GM12878 (cell line): ENCODE data around the gene IDH3A. TPM values are rescaled to one million over a fixed set of nuclear protein-coding genes. Genes with fewer than 3 reads are reported as not detected.

ENCODE experiments used
- ATAC-seq: fragments of 200-7000 bp; cut with Tn5 transposase; 3 replicates; pipeline ENCODE4 v1.9.1; 2020; ENCODE audit warnings: mild to moderate bottlenecking, moderate library complexity
- BruUV-seq: library from RNA; stranded (reverse); fragments of 400-500 nt; replicated peaks from 2 replicates; lab custom pipeline; 2021; lab: Mats Ljungman, UMichigan
- CTCF ChIA-PET: fragments of 300-600 bp; sonication (Branson Sonifier 250); formaldehyde crosslinking; extraction: SDS; loops from one replicate; lab custom pipeline; 2021; ENCODE audit warnings: inconsistent platforms; lab: Yijun Ruan, JAX
- POLR2A ChIA-PET: fragments of 350-600 bp; formaldehyde crosslinking; extraction: SDS; loops from one replicate; lab custom pipeline; 2021; ENCODE audit warnings: inconsistent platforms; lab: Charles Lee
- RAD21 ChIA-PET: fragments of 300-600 bp; sonication (Branson Sonifier 250); formaldehyde crosslinking; loops from one replicate; lab custom pipeline; 2023; ENCODE audit warnings: antibody characterized with exemption; ENCODE audit not compliant: unreplicated experiment; lab: Charles Lee
- SMC1A ChIA-PET: fragments of 300-600 bp; sonication (Branson Sonifier 250); formaldehyde crosslinking; loops from one replicate; lab custom pipeline; 2023; ENCODE audit not compliant: unreplicated experiment, uncharacterized antibody; lab: Charles Lee
- DNase-seq: peaks from one replicate; pipeline ENCODE4 v3.0.0-alpha.2; 2011; ENCODE audit warnings: low read depth, low spot score
- FAIRE-seq: peaks from 3 replicates; lab custom pipeline; 2011; peaks lifted over from hg19 to GRCh38; lab: Jason Lieb, UNC
- H2AFZ ChIP-seq: 2 replicates; pipeline ENCODE4 v1.6.0; 2011; ENCODE audit warnings: low read depth, low read length, control low read depth; ENCODE audit not compliant: control insufficient read depth
- H3K27ac ChIP-seq: 2 replicates; pipeline ENCODE4 v1.5.1; 2011; ENCODE audit warnings: control low read depth; ENCODE audit not compliant: control insufficient read depth, insufficient read depth
- H3K27me3 ChIP-seq, 2 experiments: replicated peaks in 1 of 2; 2 replicates each; pipeline versions ENCODE4 v1.6.0 to v1.6.1; 2011; ENCODE audit warnings: low read length in 1 of 2; ENCODE audit not compliant: control insufficient read depth in 2 of 2, insufficient read depth in 2 of 2
- H3K36me3 ChIP-seq, 2 experiments: 2 replicates each; pipeline ENCODE4 v1.5.1; 2011; ENCODE audit warnings: low read length in 1 of 2; ENCODE audit not compliant: control insufficient read depth in 2 of 2, insufficient read depth in 2 of 2
- H3K4me1 ChIP-seq: 2 replicates; pipeline ENCODE4 v1.6.1; 2011; ENCODE audit warnings: mild to moderate bottlenecking, low read length, moderate library complexity, mixed read lengths; ENCODE audit not compliant: control insufficient read depth, insufficient read depth
- H3K4me2 ChIP-seq: 2 replicates; pipeline ENCODE4 v1.6.0; 2011; ENCODE audit warnings: control low read depth; ENCODE audit not compliant: control insufficient read depth, insufficient read depth
- H3K4me3 ChIP-seq: fragments of 200-600 bp; sonication (generic); 2 replicates; pipeline ENCODE4 v1.5.1; 2016
- H3K79me2 ChIP-seq: 2 replicates; pipeline ENCODE4 v1.6.0; 2011; ENCODE audit warnings: low read length; ENCODE audit not compliant: control insufficient read depth, insufficient read depth
- H3K9ac ChIP-seq: 2 replicates; pipeline ENCODE4 v1.8.0; 2011; ENCODE audit warnings: low read length, control low read depth, mixed read lengths; ENCODE audit not compliant: control insufficient read depth, insufficient read depth
- H3K9me3 ChIP-seq: replicated peaks from 3 replicates; pipeline ENCODE4 v1.5.1; 2011; ENCODE audit warnings: mild to moderate bottlenecking, low read length; ENCODE audit not compliant: control insufficient read depth, insufficient read depth
- H4K20me1 ChIP-seq: 2 replicates; pipeline ENCODE4 v1.6.0; 2011; ENCODE audit not compliant: control insufficient read depth, insufficient read depth
- ASH2L ChIP-seq: fragments of 300-600, 200-600 bp; sonication (generic); IDR thresholded peaks from 2 replicates; pipeline ENCODE4 v1.6.1; 2017; ENCODE audit warnings: low read depth, mild to moderate bottlenecking, borderline replicate concordance
- BRCA1 ChIP-seq: IDR thresholded peaks from 2 replicates; pipeline ENCODE4 v1.6.1; 2011; ENCODE audit warnings: low read depth, low read length, improper control_type of control experiment
- FOS ChIP-seq: IDR thresholded peaks from 3 replicates; pipeline ENCODE4 v1.6.1; 2011; ENCODE audit warnings: borderline replicate concordance; ENCODE audit not compliant: insufficient read length; ENCODE audit errors: extremely low read depth
- HDAC2 ChIP-seq: fragments of 200-600 bp; sonication (generic); IDR thresholded peaks from 2 replicates; pipeline ENCODE4 v1.6.1; 2017
- JUNB ChIP-seq: IDR thresholded peaks from 2 replicates; pipeline ENCODE4 v1.6.1; 2016; ENCODE audit warnings: antibody characterized with exemption, mild to moderate bottlenecking
- MEF2B ChIP-seq: fragments of 450-650 bp; IDR thresholded peaks from 2 replicates; pipeline ENCODE4 v1.6.1; 2018; ENCODE audit warnings: mild to moderate bottlenecking, moderate library complexity; ENCODE audit not compliant: partially characterized antibody, poor library complexity, severe bottlenecking
- NRF1 ChIP-seq: conservative IDR thresholded peaks from 2 replicates; pipeline ENCODE4 v1.6.1; 2011; ENCODE audit warnings: mild to moderate bottlenecking, low read depth, low read length, improper control_type of control experiment
- RFX5 ChIP-seq: IDR thresholded peaks from 2 replicates; pipeline ENCODE4 v1.6.1; 2011; ENCODE audit warnings: low read depth, low read length, improper control_type of control experiment
- SIN3A ChIP-seq: IDR thresholded peaks from 2 replicates; pipeline ENCODE4 v1.6.1; 2012; ENCODE audit warnings: low read depth, low read length, improper control_type of control experiment
- SMAD5 ChIP-seq: IDR thresholded peaks from 2 replicates; pipeline ENCODE4 v1.6.1; 2016; ENCODE audit warnings: antibody characterized with exemption, low read depth
- SUZ12 ChIP-seq: fragments of 200-600 bp; sonication (generic); IDR thresholded peaks from one replicate; pipeline ENCODE4 v1.6.1; 2018; ENCODE audit warnings: antibody characterized with exemption, mild to moderate bottlenecking; ENCODE audit not compliant: unreplicated experiment
- TBL1XR1 ChIP-seq: IDR thresholded peaks from 2 replicates; pipeline ENCODE4 v1.6.1; 2012; ENCODE audit warnings: low read depth, low read length, improper control_type of control experiment
- ZNF207 ChIP-seq: fragments of 450-650 bp; IDR thresholded peaks from 2 replicates; pipeline ENCODE4 v1.6.1; 2014; ENCODE audit warnings: antibody characterized with exemption, mild to moderate bottlenecking, borderline replicate concordance
- WGBS: methylation state at CpG from one replicate; pipeline ENCODE4 v1.1.6; 2016; ENCODE audit warnings: low lambda C conversion rate; ENCODE audit not compliant: insufficient replicate concordance, insufficient coverage; ENCODE audit errors: missing lambda C conversion rate; 5-methylcytosine and 5-hydroxymethylcytosine counted together
- in situ Hi-C: fragments of 300-500 bp; cut with MboI; formaldehyde crosslinking; loops from 9 replicates; pipeline ENCODE4 v1.14.3; 2018; ENCODE audit warnings: mixed read lengths
- intact Hi-C: fragments of 100-400 bp; cut with micrococcal nuclease; formaldehyde crosslinking; loops from one replicate; pipeline ENCODE4 v1.14.2; 2022; ENCODE audit not compliant: unreplicated experiment
- polyA plus RNA-seq, 11 experiments: library from polyadenylated mRNA; depleted of rRNA in 4 of 11; unstranded in 6 of 11; stranded (reverse) in 5 of 11; fragments of >200 nt; fragmentation: Nextera tagmentation in 4 of 11; fragmentation: Illumina TruSeq in 1 of 11; extraction: Ambion mirVana in 4 of 11; extraction: Trizol in 1 of 11; gene quantifications; 1 replicate in 1 of 11; 2 replicates in 10 of 11; pipeline versions ENCODE4 v1.2.1 to v1.2.3, GENCODE V29; 2011 to 2016; ENCODE audit warnings: inconsistent platforms in 2 of 11, missing spikeins in 2 of 11, low read depth in 1 of 11
- total RNA-seq, 4 experiments: library from RNA; depleted of rRNA in 3 of 4; stranded (reverse); fragments of >200 nt in 3 of 4; fragmentation: Illumina TruSeq in 1 of 4; extraction: Trizol in 1 of 4; gene quantifications; 2 replicates each; pipeline versions ENCODE4 v1.2.1 to v1.2.3, GENCODE V29; 2013 to 2021
- TF ChIP-seq, protein P1 (sequence below): fragments of 450-650 bp; formaldehyde crosslinking; IDR thresholded peaks from 2 replicates; pipeline ENCODE4 v1.5.0; 2022; ENCODE audit warnings: mild to moderate bottlenecking, missing genetic modification characterization
- TF ChIP-seq, protein P2 (sequence below): IDR thresholded peaks from 2 replicates; pipeline ENCODE4 v1.6.1; 2012; ENCODE audit warnings: improper control_type of control experiment, low read depth, low read length; ENCODE audit not compliant: insufficient replicate concordance

IDH3A gene
- total and polyA plus RNA-seq, 10 of the 15 experiments (the other 5 are each of a cell fraction or from before 2014, with no cell fraction given) = 83.9 to 254 (median 195) TPM

DNA sequence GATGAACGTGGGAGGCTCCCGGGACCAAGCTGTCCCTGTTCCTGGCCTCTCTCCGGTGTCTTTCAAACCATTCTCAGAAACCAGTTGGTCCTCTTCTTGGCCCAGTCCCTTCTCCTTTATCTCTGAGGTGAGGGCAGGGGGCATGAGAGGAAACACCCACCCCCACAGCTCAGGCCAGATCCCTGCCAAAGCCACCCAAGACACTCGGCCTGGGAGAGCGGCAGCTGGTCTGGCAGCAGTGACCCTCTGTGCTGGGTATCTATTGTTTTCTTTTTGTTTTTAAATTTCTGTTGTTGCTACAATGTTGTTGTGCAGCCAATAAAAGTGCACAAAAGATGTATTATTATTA is 57.9 kb downstream of the IDH3A start (continued):
- TF ChIP-seq, protein P1, sequence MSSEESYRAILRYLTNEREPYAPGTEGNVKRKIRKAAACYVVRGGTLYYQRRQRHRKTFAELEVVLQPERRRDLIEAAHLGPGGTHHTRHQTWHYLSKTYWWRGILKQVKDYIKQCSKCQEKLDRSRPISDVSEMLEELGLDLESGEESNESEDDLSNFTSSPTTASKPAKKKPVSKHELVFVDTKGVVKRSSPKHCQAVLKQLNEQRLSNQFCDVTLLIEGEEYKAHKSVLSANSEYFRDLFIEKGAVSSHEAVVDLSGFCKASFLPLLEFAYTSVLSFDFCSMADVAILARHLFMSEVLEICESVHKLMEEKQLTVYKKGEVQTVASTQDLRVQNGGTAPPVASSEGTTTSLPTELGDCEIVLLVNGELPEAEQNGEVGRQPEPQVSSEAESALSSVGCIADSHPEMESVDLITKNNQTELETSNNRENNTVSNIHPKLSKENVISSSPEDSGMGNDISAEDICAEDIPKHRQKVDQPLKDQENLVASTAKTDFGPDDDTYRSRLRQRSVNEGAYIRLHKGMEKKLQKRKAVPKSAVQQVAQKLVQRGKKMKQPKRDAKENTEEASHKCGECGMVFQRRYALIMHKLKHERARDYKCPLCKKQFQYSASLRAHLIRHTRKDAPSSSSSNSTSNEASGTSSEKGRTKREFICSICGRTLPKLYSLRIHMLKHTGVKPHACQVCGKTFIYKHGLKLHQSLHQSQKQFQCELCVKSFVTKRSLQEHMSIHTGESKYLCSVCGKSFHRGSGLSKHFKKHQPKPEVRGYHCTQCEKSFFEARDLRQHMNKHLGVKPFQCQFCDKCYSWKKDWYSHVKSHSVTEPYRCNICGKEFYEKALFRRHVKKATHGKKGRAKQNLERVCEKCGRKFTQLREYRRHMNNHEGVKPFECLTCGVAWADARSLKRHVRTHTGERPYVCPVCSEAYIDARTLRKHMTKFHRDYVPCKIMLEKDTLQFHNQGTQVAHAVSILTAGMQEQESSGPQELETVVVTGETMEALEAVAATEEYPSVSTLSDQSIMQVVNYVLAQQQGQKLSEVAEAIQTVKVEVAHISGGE = no peak
- TF ChIP-seq, all 136 proteins: peak for 0

DNA sequence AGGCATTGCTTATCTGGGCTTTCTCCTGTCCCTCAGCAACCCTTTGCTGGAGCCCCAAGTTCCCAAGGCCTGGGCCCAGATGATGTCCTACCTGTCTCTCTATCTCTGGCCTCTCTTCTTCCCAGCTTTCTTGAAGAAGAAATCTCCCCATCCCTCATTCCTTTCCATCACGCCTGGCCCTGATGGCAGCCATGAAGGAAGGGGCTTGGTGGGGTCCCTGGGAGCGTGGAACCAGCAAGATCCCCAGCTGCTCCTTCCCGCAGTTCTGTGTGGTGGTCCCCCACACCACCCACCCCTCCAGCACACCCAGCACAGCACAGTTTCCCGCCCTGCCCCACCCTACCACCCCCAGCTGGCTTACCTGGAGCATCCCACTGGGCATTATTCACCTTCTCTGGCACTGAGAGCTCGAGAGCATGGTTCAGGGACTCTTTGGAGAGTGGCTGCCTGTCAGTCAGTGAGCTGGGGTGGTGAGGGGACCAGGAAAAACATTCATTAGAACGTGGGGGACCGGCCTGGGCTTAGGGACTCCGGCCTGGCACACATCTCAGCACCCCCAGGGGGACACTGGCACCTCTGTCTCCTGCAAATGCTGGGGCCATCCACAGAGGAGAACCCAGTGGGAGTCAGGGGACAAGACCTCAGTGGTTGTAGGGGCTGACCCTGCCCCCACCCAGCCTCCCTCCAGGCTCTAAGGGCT is 58.6 kb downstream of the IDH3A start:
- FAIRE-seq (no peak), DNase-seq (no peak), ATAC-seq (no peak)
- Histone ChIP-seq H3K27ac (no peak overlapping the region), H3K4me3 (no peak overlapping the region), H3K79me2 (no peaks in the 10 kb centered on the region), H3K36me3 (no peaks in the 10 kb centered on the region), H3K4me1 (no peaks in the 10 kb centered on the region), H3K27me3 (no peaks in the 10 kb centered on the region), H3K4me2 (no peak overlapping the region), H4K20me1 (no peaks in the 10 kb centered on the region), H3K9ac (no peak overlapping the region), H3K9me3 (no peaks in the 10 kb centered on the region), H2AFZ (no peak overlapping the region)
- ChIA-PET SMC1A (interaction anchor here (1.4 kb wide), 1 partner anchor 33 kb away, joined by 3 read pairs; no protein-coding TSS in a partner anchor), CTCF (no interaction called here), RAD21 (interaction anchor here (1.0 kb wide), 1 partner anchor 15 kb away, joined by 3 read pairs; no protein-coding TSS in a partner anchor), POLR2A (no interaction called here)
- intact Hi-C loops = no loop called here
- BruUV-seq = no TSS peak
- WGBS = 10% methylated on average over 8 of the region's 8 CpGs
- in situ Hi-C loops = no loop called here
- TF ChIP-seq SUZ12 (no peak), ASH2L (no peak), SMAD5 (no peak), BRCA1 (no peak), ZNF207 (no peak), RFX5 (no peak), HDAC2 (no peak), NRF1 (no peak), SIN3A (no peak), TBL1XR1 (no peak), JUNB (no peak), FOS (no peak), MEF2B (no peak)
- TF ChIP-seq, protein P2, sequence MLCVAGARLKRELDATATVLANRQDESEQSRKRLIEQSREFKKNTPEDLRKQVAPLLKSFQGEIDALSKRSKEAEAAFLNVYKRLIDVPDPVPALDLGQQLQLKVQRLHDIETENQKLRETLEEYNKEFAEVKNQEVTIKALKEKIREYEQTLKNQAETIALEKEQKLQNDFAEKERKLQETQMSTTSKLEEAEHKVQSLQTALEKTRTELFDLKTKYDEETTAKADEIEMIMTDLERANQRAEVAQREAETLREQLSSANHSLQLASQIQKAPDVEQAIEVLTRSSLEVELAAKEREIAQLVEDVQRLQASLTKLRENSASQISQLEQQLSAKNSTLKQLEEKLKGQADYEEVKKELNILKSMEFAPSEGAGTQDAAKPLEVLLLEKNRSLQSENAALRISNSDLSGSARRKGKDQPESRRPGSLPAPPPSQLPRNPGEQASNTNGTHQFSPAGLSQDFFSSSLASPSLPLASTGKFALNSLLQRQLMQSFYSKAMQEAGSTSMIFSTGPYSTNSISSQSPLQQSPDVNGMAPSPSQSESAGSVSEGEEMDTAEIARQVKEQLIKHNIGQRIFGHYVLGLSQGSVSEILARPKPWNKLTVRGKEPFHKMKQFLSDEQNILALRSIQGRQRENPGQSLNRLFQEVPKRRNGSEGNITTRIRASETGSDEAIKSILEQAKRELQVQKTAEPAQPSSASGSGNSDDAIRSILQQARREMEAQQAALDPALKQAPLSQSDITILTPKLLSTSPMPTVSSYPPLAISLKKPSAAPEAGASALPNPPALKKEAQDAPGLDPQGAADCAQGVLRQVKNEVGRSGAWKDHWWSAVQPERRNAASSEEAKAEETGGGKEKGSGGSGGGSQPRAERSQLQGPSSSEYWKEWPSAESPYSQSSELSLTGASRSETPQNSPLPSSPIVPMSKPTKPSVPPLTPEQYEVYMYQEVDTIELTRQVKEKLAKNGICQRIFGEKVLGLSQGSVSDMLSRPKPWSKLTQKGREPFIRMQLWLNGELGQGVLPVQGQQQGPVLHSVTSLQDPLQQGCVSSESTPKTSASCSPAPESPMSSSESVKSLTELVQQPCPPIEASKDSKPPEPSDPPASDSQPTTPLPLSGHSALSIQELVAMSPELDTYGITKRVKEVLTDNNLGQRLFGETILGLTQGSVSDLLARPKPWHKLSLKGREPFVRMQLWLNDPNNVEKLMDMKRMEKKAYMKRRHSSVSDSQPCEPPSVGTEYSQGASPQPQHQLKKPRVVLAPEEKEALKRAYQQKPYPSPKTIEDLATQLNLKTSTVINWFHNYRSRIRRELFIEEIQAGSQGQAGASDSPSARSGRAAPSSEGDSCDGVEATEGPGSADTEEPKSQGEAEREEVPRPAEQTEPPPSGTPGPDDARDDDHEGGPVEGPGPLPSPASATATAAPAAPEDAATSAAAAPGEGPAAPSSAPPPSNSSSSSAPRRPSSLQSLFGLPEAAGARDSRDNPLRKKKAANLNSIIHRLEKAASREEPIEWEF = no peak
